GM18499 (cell line): ENCODE results near the gene CFAP97.
"Not testable (repeated sequence)": the region's sequence is repeated elsewhere in the genome, so short reads cannot be mapped to it uniquely, and the experiment has no call there.

Experiments
- ATAC-seq: cut with Tn5 transposase; IDR thresholded peaks from one replicate; pipeline ENCODE4 v1.9.1; 2021; ENCODE audit warnings: moderate number of reproducible peaks; ENCODE audit not compliant: insufficient read depth, unreplicated experiment

CFAP97 gene

DNA sequence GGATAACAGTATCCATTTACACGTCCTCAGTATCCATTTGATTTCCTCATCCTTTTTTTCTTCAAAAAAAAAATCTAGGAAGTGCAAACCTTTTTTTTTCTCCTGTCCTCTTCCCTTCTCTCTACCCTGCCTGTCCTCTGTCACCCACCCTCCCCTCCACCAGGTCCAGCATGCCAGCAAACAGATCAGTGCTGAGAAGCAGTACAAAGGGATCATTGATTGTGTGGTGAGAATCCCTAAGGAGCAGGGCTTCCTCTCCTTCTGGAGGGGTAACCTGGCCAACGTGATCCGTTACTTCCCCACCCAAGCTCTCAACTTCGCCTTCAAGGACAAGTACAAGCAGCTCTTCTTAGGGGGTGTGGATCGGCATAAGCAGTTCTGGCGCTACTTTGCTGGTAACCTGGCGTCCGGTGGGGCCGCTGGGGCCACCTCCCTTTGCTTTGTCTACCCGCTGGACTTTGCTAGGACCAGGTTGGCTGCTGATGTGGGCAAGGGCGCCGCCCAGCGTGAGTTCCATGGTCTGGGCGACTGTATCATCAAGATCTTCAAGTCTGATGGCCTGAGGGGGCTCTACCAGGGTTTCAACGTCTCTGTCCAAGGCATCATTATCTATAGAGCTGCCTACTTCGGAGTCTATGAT, 59.1 kb downstream of the CFAP97 start:
- no peak for ATAC-seq

- ATAC-seq: peak; percentile 5
Measured at GRCh38 chr4:185143601-185143969, 60.2 kb downstream of the CFAP97 start.

DNA sequence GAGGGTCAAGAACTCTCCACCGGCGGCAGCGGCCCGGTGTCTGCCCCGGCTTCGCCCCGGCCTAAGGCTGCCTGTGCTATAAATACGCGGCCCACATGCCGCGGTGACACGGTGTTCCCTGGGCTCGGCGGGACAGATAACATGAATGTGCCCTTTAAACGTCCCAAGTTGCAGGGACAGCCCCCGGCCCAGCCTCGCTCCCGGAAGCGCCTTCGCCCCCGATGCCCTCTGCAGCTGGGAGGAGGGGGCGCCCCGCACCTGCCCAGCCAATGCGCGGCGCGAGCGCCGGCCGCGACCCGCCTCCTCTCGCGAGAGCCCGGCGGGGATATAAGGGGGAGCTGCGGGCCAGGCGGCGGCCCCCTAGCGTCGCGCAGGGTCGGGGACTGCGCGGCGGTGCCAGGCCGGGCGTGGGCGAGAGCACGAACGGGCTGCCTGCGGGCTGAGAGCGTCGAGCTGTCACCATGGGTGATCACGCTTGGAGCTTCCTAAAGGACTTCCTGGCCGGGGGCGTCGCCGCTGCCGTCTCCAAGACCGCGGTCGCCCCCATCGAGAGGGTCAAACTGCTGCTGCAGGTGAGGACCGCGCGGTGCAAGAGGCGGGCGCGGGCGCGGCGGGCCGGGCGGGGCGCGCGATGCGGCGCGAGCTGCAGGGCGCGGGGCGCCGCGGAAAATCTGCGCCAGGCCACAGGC, 60.7 kb downstream of the CFAP97 start, which contains the start of gene SLC25A4:
SLC25A4 (plus strand) TSS at position 355 of the 689 bp plus-strand sequence; CDS start at position 462, 107 bp downstream.
- peak; percentile 54 for ATAC-seq

DNA sequence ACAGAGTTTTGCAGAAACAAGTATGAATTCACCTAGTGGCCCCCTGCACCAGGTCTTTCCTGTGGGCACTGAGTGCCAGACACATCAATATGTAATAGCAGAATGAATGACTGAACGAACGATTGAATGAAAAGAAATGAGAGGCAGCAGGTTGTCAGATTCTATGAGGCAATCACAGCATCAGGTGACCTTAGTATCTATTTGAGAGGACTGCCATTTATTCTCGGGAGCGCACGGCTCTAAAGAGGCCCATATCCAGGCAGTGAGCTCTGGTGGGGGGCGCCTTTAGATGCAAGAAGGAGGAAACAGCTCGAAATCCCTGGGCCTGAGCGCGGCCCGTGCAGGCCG, 61.3 kb downstream of the CFAP97 start:
- ATAC-seq: no peak

DNA sequence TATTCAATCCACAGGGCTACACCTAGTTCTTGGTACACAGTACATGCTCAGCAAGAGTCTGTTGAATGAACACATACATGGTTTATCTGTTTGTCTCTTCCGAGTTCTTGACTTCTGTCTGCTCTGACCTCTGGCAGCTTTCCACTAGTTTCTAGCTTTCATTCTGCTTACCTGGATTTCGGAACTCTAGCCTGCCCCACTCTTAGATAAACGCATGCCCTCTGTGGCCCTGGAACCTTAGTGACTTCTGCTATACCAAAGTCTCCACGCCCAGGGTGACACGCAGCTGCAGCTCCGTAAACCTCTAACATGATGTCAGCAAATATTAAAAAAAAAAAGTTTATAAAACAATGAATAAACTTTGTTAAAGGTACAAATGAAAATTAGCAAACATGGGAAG, 62.0 kb downstream of the CFAP97 start:
- no peak for ATAC-seq

GRCh38 chr4:185139736-185140135, 64.1 kb downstream of the CFAP97 start:
- no peak for ATAC-seq

DNA sequence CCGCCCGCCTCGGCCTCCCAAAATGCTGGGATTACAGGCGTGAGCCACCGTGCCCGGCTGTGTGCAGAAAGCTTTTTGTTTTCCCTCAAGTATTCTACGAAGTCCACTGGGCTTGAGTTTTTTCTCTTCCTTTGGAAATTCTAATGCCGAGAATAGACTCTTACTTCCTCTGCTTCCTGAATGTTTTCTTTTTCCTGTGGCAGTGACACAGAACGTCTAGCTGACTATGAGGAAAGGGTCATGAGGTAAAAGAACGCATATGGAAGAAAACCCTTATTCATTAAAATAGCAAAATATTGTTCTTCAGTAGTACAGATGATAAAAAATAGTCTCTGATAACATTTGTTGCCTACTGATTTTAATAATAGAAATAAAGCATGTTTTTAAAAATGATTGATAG, 65.6 kb downstream of the CFAP97 start:
- ATAC-seq: no peak

- ATAC-seq: no peak
Measured at GRCh38 chr4:185137233-185137925, 66.4 kb downstream of the CFAP97 start.

DNA sequence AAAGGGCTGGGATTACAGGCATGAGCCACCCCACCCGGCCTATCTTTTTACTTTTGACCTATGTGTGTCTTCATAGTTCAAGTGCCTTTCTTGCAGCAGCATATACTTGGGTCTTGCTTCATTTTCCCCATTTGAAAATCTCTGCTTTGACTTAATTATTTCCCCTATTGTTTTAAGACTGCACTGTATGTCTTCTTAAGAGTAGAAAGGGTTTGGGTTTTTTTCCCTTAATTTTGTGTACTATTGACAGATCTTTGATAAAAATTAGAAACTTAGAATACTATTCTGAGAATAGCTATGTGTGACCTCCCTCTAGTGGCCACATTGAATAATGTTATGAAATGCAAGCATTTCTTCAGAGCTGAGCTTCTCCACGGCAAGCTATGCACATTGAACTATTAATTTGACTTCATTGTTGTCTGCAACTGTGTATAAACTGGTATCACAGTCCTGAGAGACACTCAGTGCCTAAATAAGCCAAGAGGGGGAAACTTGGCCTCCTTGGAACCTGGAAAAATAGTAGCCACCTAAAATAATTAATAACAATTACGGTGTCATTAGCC, 69.4 kb downstream of the CFAP97 start:
- no peak for ATAC-seq

DNA sequence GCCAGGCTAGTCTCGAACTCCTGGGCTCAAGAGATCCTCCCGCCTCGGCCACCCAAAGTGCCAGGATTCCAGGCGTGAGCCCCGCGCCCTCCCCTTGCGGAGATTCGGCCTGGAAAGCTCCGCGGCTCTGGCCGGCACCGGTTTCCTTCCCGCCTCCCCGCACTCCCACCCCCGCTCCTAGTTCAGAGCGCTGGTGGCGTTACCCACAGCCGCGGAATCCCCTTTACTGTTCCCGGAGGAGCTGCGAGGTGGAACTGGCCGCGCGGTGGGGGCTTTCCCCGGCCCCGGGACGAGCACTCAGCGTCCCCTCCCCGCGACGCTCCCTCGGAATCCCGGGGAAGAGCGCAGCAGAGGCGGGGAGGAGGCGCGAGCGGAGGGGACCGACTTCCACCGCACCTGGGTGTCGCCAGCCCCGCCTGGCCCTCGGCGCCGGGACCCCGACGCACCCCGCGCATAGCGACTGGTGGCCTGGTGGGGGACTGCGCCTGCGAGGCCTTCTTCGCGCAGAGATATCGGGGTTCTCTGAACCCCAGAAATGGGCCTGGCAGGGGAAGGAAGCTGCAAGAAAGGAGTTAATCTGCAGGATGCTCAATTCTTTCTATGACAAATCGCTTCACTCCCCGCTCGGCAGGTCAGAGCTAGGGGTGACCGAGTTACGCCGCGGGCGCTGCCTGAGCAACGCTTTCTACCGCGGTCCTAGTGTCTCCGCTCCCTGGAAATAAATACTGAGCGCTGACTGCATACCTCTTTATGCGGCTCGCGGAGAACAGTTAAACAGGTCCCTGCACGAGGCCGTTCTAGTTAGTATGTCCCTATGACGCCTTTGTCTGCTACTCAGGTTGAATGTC, 75.3 kb downstream of the CFAP97 start:
- ATAC-seq: no peak

- ATAC-seq: no peak
Measured at GRCh38 chr4:185127021-185127925, 76.5 kb downstream of the CFAP97 start.

GRCh38 chr4:185124006-185124405, 79.8 kb downstream of the CFAP97 start:
- ATAC-seq: no peak

DNA sequence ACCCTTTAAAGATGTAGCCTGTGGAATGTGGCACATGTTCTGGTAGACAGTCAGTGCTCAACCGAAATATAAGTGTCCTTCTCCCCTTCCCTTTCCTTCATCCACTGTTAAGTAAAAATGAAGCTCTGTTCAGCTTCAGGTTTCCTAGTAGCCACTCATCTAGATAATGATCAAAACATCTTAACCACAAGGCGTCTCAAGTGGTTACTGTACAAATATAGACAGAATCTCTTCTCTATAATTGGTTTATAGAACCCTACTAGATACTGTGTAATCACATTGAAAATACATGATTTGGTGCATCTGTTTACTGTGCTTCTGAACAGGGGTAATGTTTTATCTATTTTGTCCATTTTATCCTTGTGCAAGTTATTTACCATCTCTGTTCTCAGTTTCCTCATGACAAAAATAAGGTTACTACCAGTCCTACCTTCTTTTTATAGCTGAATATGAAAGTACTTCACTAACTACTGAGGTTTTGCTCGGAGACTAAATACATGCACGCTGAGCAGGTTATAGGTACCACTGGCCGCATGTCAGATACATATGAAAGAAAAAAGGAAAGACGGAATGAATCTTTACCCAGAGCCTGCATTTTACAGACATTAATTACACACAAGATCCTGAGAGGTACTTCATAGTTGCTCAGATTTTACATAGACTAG, 81.0 kb downstream of the CFAP97 start:
- peak; percentile 53 for ATAC-seq

DNA sequence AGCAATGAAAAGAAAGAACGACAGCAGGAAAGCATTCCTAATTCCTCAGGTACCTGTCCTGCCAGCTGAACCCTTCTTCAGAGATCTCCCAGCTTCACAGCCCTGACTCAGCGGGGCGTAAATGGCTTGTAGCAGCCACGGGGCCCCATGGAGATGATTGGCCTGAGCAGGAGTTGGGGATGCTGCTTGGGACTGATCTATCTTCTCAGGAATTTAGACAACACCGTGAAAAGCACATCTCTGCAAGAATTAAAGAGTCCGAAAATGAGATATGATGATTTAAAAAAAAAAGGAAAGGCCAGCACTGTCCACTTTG, 83.2 kb downstream of the CFAP97 start:
- ATAC-seq: no peak

DNA sequence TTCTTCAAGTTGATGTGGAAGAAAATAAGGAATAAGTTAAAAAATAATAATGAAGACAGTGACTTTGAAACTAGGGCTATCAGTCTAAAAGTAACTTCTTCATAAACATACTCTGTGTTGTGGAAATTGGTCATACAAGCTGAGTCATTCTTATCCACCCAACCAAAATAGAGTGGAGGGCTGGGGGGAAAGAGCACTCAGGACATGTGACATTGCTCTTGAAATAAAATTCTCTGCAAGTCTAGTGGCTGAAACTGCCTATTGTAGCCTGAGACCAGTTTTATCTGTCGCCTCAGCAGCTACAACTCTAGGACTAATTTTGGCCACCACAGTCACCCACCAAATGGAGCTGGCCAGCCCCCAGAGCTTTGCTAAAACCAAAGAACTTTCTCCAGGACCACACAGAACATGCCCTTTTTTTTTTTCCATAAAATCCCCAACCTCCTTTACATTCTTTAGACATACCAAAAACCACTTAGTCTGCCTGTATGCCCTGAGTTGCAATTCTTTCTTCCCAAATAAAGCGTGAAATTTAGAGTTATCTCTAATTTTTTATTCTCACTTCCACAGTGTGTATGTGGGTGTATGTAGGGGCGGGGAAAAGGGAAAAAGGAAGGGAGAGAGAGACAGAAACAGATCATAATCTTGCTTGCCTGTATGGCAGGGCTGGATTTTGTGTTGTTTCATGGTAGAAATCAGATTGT, 83.7 kb downstream of the CFAP97 start:
- no peak for ATAC-seq

DNA sequence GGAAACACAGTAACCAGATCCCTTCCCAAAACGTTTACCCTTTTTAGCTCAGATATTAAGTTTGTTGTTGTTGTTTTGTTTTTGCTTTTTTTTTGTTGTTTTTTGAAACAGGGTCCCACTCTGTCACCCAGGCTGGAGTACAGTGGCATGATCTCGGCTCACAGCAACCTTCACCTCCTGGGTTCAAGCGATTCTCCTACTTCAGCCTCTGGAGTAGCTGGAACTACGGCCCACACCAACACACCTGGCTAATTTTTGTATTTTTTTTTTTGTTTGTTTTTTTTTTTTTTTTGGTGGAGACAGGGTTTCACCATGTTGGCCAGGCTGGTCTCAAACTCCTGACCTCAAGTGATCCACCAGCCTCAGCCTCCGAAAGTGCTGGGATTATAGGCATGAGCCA, 84.3 kb downstream of the CFAP97 start:
- ATAC-seq: not testable (repeated sequence)

DNA sequence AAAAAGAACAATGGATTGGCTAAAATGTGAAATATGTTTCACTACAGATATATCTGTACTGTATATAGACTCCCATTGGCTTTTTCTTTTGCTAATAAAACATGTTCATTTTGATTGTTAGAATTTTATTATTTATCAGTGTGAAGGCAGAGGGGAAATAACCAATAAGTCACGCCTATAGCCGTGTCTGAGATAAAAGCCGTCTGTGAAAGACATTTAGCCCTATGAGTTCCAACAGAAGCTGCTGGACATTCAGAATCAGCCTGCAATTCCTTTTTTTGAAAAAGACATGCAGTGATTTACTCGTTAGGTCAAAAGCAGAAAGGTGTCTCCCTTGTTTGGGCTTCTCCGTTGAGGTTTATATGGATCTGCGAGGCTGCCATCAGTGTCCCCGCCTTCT, 84.9 kb downstream of the CFAP97 start:
- no peak for ATAC-seq

DNA sequence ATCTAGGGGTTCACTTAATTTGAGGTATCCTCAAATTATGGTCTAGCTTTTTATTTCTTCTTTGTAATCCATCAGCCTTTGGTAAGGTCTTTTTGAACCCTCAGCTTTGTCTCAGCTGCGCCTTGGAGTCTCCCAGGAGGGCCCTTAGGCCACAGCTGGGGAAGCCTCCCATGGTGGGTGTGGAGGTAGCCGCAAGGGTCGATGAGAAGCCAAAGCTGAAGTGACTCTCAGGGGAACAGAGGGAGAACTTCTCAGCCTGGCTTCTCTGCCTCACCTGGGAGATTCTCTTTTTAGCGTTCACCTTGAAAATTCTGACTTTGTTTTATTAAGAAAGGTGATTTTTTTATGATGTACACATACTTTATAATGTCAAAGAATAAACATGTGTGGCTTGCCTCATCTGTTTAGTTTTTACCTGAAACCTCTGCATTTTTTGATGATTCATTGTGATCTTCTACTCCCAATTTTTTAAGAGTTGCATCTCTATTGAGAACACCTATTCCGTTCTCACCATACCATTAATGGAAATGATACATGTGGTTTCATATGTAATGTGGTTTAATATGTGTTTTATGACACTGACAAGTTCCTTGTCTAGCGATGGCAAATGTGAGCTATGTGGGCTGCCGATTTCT, 86.4 kb downstream of the CFAP97 start:
- no peak for ATAC-seq
